A549 (cell line): ENCODE data around the gene CAND2. TPM values are rescaled to one million over a fixed set of nuclear protein-coding genes. Genes with fewer than 3 reads are reported as not detected.

Source experiments
- CBX8 ChIP-seq: fragments of 200-600 bp; sonication (generic); IDR thresholded peaks from 2 replicates; pipeline ENCODE4 v1.6.1; 2016
- CEBPB ChIP-seq, 2 experiments: fragments of >200 bp in 1 of 2; sonication (Bioruptor Twin) in 1 of 2; formaldehyde crosslinking in 1 of 2; IDR thresholded peaks; 2 replicates each; pipeline ENCODE4 v1.6.1; 2012 to 2016
- CHD4 ChIP-seq: fragments of 200-600 bp; sonication (generic); IDR thresholded peaks from 2 replicates; pipeline ENCODE4 v1.6.1; 2016; ENCODE audit warnings: antibody characterized with exemption, mild to moderate bottlenecking, borderline replicate concordance
- EP300 ChIP-seq, 2 experiments: fragments of >200 bp; sonication (Bioruptor Twin); formaldehyde crosslinking; IDR thresholded peaks; 2 replicates in 1 of 2; 3 replicates in 1 of 2; pipeline ENCODE4 v1.6.1; 2016 to 2017
- FOSB ChIP-seq: fragments of 250-450 bp; sonication (Bioruptor Pico); IDR thresholded peaks from 2 replicates; pipeline ENCODE4 v1.5.0; 2020; ENCODE audit warnings: mild to moderate bottlenecking, moderate library complexity
- FOSL2 ChIP-seq, 2 experiments: fragments of 450-650 bp in 1 of 2; fragments of >200 bp in 1 of 2; sonication (Bioruptor Twin) in 1 of 2; formaldehyde crosslinking; IDR thresholded peaks; 2 replicates each; pipeline versions ENCODE4 v1.5.0 to v1.6.1; 2016 to 2020; ENCODE audit warnings: mild to moderate bottlenecking in 1 of 2, moderate library complexity in 1 of 2
- FOXS1 ChIP-seq: fragments of 250-450 bp; sonication (Bioruptor Pico); IDR thresholded peaks from 2 replicates; pipeline ENCODE4 v1.5.0; 2020; ENCODE audit warnings: mild to moderate bottlenecking, moderate library complexity
- HOXB13 ChIP-seq: fragments of 250-450 bp; sonication (Bioruptor Pico); IDR thresholded peaks from 2 replicates; pipeline ENCODE4 v1.5.0; 2020; ENCODE audit warnings: low read depth, mild to moderate bottlenecking, moderate library complexity
- JUNB ChIP-seq: fragments of >200 bp; sonication (Bioruptor Twin); formaldehyde crosslinking; IDR thresholded peaks from 2 replicates; pipeline ENCODE4 v1.6.1; 2016
- KDM1A ChIP-seq: fragments of 200-600 bp; sonication (generic); IDR thresholded peaks from 2 replicates; pipeline ENCODE4 v1.6.1; 2016; ENCODE audit warnings: low read depth, mild to moderate bottlenecking
- MAFK ChIP-seq: fragments of 450-650 bp; IDR thresholded peaks from 2 replicates; pipeline ENCODE4 v1.6.1; 2014; ENCODE audit not compliant: partially characterized antibody
- NPAS2 ChIP-seq: fragments of 250-450 bp; sonication (Bioruptor Pico); IDR thresholded peaks from 2 replicates; pipeline ENCODE4 v1.8.0; 2022; ENCODE audit warnings: mild to moderate bottlenecking, moderate library complexity, borderline replicate concordance
- NR3C1 ChIP-seq: fragments of >200 bp; sonication (Bioruptor Twin); formaldehyde crosslinking; IDR thresholded peaks from 3 replicates; pipeline ENCODE4 v1.6.1; 2017
- POLR2A ChIP-seq: IDR thresholded peaks from 2 replicates; pipeline ENCODE4 v1.6.1; 2012; ENCODE audit warnings: mild to moderate bottlenecking, low read length
- RCOR1 ChIP-seq: fragments of 150-350 bp; IDR thresholded peaks from 2 replicates; pipeline ENCODE4 v1.6.1; 2014; ENCODE audit warnings: antibody characterized with exemption, low read length, low read depth
- RFX5 ChIP-seq: fragments of 450-650 bp; IDR thresholded peaks from 2 replicates; pipeline ENCODE4 v1.7.1; 2014; ENCODE audit warnings: antibody characterized with exemption, mild to moderate bottlenecking, moderate library complexity
- ZFP36 ChIP-seq: fragments of 450-650 bp; IDR thresholded peaks from 2 replicates; pipeline ENCODE4 v1.6.1; 2014; ENCODE audit warnings: borderline replicate concordance; ENCODE audit not compliant: partially characterized antibody
- polyA plus RNA-seq, 4 experiments: library from polyadenylated mRNA; depleted of rRNA in 3 of 4; stranded (reverse); fragments of >200 nt; fragmentation: RNase III in 1 of 4; extraction: RNeasy Plus Mini Kit Qiagen cat#74134 plus additional on column Dnase treatment in 1 of 4; gene quantifications; 2 replicates in 3 of 4; 3 replicates in 1 of 4; pipeline ENCODE4 v1.2.3, GENCODE V29; 2011 to 2017
- TF ChIP-seq, protein P1 (sequence below): fragments of >200 bp; sonication (Bioruptor Twin); formaldehyde crosslinking; IDR thresholded peaks from 3 replicates; pipeline ENCODE4 v1.5.1; 2016
- TF ChIP-seq, protein P2 (sequence below): IDR thresholded peaks from 2 replicates; pipeline ENCODE4 v1.6.1; 2012; ENCODE audit warnings: low read depth, borderline replicate concordance
- TF ChIP-seq, protein P3 (sequence below): fragments of 150-350 bp; IDR thresholded peaks from 2 replicates; pipeline ENCODE4 v1.6.1; 2014; ENCODE audit warnings: low read depth, mild to moderate bottlenecking, low read length
- TF ChIP-seq, protein P4 (sequence below): fragments of 200-600 bp; sonication (generic); IDR thresholded peaks from 2 replicates; pipeline ENCODE4 v1.6.1; 2016; ENCODE audit warnings: antibody characterized with exemption, mild to moderate bottlenecking, moderate library complexity
- TF ChIP-seq, protein P5 (sequence below): fragments of 250-450 bp; sonication (Bioruptor Pico); IDR thresholded peaks from 2 replicates; pipeline ENCODE4 v1.5.0; 2021; ENCODE audit warnings: mild to moderate bottlenecking, moderate library complexity, borderline replicate concordance
- TF ChIP-seq, protein P6 (sequence below): fragments of >200 bp; sonication (Bioruptor Twin); formaldehyde crosslinking; IDR thresholded peaks from 2 replicates; pipeline ENCODE4 v1.6.1; 2016
- TF ChIP-seq, protein P7 (sequence below): fragments of 250-450 bp; sonication (Bioruptor Pico); IDR thresholded peaks from 2 replicates; pipeline ENCODE4 v1.5.0; 2020; ENCODE audit warnings: low read depth, mild to moderate bottlenecking, moderate library complexity

The CAND2 gene
- polyA plus RNA-seq, 2 of the 4 experiments (the other 2 are of a cell fraction), result 0.72 to 0.84 TPM

DNA sequence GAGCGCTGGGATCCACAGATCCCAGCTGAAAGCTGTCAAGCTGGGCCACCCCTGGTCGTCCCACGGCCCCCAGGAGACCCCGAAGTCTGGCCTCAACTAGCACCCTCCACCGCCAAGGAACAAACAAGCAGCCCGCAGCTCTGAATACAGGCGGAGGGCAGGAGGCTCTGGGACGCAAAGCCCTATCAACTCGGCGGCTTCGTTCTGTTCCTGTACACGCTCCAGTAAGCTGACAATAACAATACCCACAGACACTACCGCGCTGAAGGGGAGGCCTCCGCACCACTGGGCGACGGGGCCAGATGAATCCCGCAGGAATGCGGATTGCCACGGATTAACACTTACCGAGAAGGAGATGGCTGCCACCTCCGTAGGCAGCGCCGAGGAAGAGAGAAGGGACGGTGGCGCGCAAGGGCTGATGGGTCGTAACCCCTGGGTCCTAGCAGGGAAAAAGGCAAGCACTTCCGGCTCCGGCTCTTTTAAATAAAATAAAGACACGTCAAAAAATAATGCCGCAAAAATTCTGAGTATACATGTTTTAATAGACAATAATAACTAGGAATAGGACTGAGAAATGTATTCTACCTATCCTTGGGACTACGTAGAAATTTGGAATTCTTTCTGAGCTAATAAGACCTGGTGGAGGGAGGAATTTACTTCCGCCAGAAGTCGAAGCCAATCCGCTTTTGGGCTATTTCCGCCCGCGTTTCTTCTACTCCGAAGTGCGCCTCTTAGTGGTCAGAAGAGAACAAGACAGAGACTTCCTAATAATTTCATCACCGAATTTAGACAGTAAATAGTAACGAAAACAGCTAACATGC is 44.9 kb downstream of the CAND2 start, which contains the start of gene RPL32 (continued):
- TF ChIP-seq, protein P1, sequence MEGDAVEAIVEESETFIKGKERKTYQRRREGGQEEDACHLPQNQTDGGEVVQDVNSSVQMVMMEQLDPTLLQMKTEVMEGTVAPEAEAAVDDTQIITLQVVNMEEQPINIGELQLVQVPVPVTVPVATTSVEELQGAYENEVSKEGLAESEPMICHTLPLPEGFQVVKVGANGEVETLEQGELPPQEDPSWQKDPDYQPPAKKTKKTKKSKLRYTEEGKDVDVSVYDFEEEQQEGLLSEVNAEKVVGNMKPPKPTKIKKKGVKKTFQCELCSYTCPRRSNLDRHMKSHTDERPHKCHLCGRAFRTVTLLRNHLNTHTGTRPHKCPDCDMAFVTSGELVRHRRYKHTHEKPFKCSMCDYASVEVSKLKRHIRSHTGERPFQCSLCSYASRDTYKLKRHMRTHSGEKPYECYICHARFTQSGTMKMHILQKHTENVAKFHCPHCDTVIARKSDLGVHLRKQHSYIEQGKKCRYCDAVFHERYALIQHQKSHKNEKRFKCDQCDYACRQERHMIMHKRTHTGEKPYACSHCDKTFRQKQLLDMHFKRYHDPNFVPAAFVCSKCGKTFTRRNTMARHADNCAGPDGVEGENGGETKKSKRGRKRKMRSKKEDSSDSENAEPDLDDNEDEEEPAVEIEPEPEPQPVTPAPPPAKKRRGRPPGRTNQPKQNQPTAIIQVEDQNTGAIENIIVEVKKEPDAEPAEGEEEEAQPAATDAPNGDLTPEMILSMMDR, result peak; percentile 84
- TF ChIP-seq FOSL2 (IDR thresholded peaks at IDR 0.05), result no peak
- no peak; the same call in 1 of the 2 replicates for TF ChIP-seq FOSL2 (CRISPR knock-in tag; IDR thresholded peaks at IDR 0.05)
- TF ChIP-seq, protein P2, sequence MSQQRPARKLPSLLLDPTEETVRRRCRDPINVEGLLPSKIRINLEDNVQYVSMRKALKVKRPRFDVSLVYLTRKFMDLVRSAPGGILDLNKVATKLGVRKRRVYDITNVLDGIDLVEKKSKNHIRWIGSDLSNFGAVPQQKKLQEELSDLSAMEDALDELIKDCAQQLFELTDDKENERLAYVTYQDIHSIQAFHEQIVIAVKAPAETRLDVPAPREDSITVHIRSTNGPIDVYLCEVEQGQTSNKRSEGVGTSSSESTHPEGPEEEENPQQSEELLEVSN, result 0 out of 2 replicates have a peak, but pooled peaks have one; percentile 23
- TF ChIP-seq CBX8, result no peak
- no peak for TF ChIP-seq JUNB
- TF ChIP-seq, protein P3, sequence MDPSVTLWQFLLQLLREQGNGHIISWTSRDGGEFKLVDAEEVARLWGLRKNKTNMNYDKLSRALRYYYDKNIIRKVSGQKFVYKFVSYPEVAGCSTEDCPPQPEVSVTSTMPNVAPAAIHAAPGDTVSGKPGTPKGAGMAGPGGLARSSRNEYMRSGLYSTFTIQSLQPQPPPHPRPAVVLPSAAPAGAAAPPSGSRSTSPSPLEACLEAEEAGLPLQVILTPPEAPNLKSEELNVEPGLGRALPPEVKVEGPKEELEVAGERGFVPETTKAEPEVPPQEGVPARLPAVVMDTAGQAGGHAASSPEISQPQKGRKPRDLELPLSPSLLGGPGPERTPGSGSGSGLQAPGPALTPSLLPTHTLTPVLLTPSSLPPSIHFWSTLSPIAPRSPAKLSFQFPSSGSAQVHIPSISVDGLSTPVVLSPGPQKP, result peak; percentile 76
- TF ChIP-seq, protein P4, sequence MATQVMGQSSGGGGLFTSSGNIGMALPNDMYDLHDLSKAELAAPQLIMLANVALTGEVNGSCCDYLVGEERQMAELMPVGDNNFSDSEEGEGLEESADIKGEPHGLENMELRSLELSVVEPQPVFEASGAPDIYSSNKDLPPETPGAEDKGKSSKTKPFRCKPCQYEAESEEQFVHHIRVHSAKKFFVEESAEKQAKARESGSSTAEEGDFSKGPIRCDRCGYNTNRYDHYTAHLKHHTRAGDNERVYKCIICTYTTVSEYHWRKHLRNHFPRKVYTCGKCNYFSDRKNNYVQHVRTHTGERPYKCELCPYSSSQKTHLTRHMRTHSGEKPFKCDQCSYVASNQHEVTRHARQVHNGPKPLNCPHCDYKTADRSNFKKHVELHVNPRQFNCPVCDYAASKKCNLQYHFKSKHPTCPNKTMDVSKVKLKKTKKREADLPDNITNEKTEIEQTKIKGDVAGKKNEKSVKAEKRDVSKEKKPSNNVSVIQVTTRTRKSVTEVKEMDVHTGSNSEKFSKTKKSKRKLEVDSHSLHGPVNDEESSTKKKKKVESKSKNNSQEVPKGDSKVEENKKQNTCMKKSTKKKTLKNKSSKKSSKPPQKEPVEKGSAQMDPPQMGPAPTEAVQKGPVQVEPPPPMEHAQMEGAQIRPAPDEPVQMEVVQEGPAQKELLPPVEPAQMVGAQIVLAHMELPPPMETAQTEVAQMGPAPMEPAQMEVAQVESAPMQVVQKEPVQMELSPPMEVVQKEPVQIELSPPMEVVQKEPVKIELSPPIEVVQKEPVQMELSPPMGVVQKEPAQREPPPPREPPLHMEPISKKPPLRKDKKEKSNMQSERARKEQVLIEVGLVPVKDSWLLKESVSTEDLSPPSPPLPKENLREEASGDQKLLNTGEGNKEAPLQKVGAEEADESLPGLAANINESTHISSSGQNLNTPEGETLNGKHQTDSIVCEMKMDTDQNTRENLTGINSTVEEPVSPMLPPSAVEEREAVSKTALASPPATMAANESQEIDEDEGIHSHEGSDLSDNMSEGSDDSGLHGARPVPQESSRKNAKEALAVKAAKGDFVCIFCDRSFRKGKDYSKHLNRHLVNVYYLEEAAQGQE, result no peak
- no peak for TF ChIP-seq CHD4
- TF ChIP-seq, protein P5, sequence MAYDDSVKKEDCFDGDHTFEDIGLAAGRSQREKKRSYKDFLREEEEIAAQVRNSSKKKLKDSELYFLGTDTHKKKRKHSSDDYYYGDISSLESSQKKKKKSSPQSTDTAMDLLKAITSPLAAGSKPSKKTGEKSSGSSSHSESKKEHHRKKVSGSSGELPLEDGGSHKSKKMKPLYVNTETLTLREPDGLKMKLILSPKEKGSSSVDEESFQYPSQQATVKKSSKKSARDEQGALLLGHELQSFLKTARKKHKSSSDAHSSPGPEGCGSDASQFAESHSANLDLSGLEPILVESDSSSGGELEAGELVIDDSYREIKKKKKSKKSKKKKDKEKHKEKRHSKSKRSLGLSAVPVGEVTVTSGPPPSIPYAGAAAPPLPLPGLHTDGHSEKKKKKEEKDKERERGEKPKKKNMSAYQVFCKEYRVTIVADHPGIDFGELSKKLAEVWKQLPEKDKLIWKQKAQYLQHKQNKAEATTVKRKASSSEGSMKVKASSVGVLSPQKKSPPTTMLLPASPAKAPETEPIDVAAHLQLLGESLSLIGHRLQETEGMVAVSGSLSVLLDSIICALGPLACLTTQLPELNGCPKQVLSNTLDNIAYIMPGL (CRISPR knock-in tag), result peak; percentile 80; the same call in 1 of the 2 replicates
- TF ChIP-seq, protein P6, sequence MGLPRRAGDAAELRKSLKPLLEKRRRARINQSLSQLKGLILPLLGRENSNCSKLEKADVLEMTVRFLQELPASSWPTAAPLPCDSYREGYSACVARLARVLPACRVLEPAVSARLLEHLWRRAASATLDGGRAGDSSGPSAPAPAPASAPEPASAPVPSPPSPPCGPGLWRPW, result no peak
- peak in 1 of 2 experiments; percentile 32; a peak in 1 of 4 replicates for TF ChIP-seq CEBPB (IDR thresholded peaks at IDR 0.05)
- TF ChIP-seq HOXB13 (CRISPR knock-in tag), result no peak; the same call in 1 of the 2 replicates
- TF ChIP-seq RFX5, result no peak
- TF ChIP-seq KDM1A, result no peak
- peak; percentile 31 for TF ChIP-seq ZFP36
- no peak for TF ChIP-seq FOXS1
- no peak for TF ChIP-seq NPAS2
- TF ChIP-seq RCOR1, result no peak
- no peak for TF ChIP-seq MAFK
- peak; percentile 97 for TF ChIP-seq POLR2A
- peak; percentile 54; the same call in 1 of the 2 replicates for TF ChIP-seq FOSB
- TF ChIP-seq NR3C1, result no peak
- TF ChIP-seq EP300 (IDR thresholded peaks at IDR 0.05), result no peak
- TF ChIP-seq, protein P7, sequence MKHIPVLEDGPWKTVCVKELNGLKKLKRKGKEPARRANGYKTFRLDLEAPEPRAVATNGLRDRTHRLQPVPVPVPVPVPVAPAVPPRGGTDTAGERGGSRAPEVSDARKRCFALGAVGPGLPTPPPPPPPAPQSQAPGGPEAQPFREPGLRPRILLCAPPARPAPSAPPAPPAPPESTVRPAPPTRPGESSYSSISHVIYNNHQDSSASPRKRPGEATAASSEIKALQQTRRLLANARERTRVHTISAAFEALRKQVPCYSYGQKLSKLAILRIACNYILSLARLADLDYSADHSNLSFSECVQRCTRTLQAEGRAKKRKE (CRISPR knock-in tag), result no peak
